Central memory CD8-positive, alpha-beta T cell (primary cell): ENCODE results near the gene SVIL.
"Not testable (repeated sequence)": the region's sequence is repeated elsewhere in the genome, so short reads cannot be mapped to it uniquely, and the experiment has no call there.

ENCODE experiments used
- ATAC-seq: fragments of 150-1000 bp; cut with Tn5 transposase; replicated peaks from 2 replicates; pipeline ENCODE4 v1.10.0; 2022; ENCODE audit warnings: mild to moderate bottlenecking, moderate FRiP score, moderate number of reproducible peaks; ENCODE audit not compliant: poor library complexity, severe bottlenecking; ENCODE audit errors: extremely low read depth
- DNase-seq, 2 donors: peaks; one replicate each; pipeline ENCODE4 v3.0.0; 2021; ENCODE audit warnings: low spot score in 2 of 2
- H3K27ac Mint-ChIP-seq: one replicate; pipeline ENCODE4 v1.8.0; 2022; ENCODE audit warnings: low read depth, mild to moderate bottlenecking, moderate library complexity, mixed read lengths
- H3K27me3 Mint-ChIP-seq: one replicate; pipeline ENCODE4 v1.8.0; 2022; ENCODE audit warnings: mixed read lengths
- H3K36me3 Mint-ChIP-seq: one replicate; pipeline ENCODE4 v1.8.0; 2022; ENCODE audit warnings: mild to moderate bottlenecking, moderate library complexity, mixed read lengths; ENCODE audit not compliant: insufficient read depth
- H3K4me1 Mint-ChIP-seq: one replicate; pipeline ENCODE4 v1.8.0; 2022; ENCODE audit warnings: mixed read lengths
- H3K4me3 Mint-ChIP-seq: one replicate; pipeline ENCODE4 v1.8.0; 2022; ENCODE audit warnings: mild to moderate bottlenecking, moderate library complexity, mixed read lengths
- H3K9me3 Mint-ChIP-seq: one replicate; pipeline ENCODE4 v1.8.0; 2022; ENCODE audit warnings: mixed read lengths

The SVIL gene

DNA sequence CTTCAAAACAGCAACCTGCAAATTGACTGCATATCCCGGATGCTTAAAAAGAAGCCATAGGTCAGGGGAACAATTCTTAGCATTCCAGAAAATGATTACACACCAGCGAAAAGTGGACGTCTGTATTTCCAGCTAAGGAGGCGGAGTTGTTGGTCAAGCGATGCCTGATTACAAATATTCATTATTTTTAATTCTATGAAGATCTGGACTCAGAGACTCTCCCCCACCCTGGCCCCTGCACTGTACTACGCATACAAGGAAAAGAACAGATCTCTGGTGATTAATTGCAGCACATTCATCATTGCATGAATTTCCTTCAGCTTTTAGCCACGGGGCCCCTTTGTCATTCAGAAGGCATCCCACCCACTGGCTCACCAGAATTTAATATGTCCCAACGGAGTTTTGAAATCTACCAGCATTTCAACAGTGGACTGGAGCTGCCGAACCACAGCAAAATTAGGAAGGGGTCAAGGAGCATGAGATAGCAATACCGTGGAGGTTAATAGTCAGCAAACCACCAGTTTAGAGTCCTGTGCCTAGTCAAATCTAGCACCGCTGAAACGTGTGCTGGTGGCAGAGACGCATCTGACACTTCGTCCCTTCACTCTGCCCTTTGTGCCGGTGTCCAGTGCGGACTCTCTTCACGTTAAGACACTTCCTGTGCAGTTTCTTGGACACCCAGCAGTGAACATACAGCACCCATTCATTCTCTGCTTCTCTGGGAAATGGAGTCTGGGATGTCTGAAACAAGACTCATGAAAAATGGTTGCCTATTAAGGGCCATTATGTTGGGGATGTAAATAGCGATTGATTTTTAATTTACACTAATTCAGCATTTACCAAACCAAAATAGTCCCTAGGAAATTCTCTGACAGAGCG is 46.8 kb downstream of the SVIL start:
- not testable (repeated sequence) for DNase-seq, ATAC-seq, H3K27me3 Mint-ChIP-seq, H3K27ac Mint-ChIP-seq, H3K36me3 Mint-ChIP-seq, H3K9me3 Mint-ChIP-seq, H3K4me3 Mint-ChIP-seq
- H3K4me1 Mint-ChIP-seq, result peaks cover 18% of the 10 kb centered on the region

DNA sequence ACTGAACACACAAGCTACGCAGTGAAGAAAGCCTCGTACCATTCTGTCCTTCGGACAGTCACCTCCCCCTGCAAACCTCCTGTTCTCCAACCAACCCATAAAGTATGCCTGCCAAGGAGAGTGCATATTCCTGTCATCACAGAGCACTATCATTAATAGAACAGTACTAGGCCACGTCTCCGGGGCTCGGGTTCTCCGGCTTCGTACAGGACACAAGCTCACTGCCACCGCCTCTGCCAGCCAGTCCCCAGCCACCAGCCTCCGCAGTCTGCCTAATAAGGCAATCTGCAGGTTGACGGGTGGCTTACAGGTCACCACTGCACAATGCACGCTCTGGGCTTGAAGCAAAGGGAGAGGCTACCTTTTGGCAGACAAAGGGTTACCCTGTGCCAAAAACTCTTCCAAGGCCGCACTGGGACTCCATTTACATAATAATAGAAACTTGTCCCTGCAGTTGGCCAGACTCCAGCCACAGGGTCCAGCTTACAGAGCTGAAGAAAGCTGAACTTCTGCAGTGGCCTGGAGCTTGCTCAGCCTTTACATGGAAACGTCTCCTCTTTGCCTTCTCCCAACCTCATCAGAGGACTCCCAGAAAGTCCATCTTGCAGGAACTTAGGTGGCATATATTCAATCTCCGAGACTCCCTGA is 47.5 kb downstream of the SVIL start:
- DNase-seq, H3K36me3 Mint-ChIP-seq, H3K27me3 Mint-ChIP-seq, H3K9me3 Mint-ChIP-seq, H3K27ac Mint-ChIP-seq, ATAC-seq, H3K4me3 Mint-ChIP-seq: not testable (repeated sequence)
- H3K4me1 Mint-ChIP-seq, result peaks cover 18% of the 10 kb centered on the region

DNA sequence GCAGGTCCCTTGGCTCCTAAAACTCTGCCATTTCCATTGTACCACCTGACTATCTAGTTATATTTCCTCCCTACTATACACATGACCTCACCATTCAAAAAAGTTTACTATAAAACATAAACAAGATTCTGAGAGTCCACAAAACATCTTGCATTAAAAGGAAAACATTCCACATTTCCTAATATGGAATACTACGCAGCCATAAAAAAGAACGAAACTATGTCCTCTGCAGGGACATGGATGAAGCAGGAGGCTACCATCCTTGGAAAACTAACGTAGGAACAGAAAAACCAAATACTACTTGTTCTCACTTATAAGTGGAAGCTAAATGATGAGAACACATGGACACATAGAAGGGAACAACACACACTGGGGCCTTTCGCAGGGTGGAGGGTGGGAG is 48.3 kb downstream of the SVIL start:
- Mint-ChIP-seq H3K27ac (no peak overlapping the region), H3K27me3 (no peaks in the 10 kb centered on the region), H3K36me3 (peaks cover 4% of the 10 kb centered on the region), H3K4me3 (no peak overlapping the region), H3K9me3 (no peaks in the 10 kb centered on the region), H3K4me1 (peaks cover 23% of the 10 kb centered on the region)
- DNase-seq (no peak), ATAC-seq (no peak)

DNA sequence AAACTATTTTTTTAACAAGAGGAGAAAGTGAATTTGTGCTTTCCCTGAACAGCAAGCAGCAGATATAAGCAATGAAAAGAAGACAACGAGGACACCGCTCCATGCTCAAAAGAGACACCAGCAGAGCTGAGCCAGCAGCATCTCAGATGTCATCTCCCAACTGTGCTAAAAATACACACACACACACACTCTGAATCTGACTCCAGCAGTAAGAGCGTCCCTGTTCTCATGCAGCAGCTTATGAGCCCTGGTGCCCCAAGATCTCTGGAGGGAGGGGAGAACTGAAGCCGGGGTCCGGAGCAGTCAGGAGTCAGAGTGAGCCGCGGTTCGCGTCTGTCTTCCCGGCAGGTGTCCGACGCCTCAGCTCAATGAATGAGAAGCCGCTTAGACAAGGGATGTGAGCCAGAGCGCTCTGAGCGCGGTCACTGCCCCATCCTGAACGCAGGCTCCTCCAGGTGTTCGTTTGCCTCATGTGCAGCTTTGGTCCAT is 49.2 kb downstream of the SVIL start:
- no peak for DNase-seq

DNA sequence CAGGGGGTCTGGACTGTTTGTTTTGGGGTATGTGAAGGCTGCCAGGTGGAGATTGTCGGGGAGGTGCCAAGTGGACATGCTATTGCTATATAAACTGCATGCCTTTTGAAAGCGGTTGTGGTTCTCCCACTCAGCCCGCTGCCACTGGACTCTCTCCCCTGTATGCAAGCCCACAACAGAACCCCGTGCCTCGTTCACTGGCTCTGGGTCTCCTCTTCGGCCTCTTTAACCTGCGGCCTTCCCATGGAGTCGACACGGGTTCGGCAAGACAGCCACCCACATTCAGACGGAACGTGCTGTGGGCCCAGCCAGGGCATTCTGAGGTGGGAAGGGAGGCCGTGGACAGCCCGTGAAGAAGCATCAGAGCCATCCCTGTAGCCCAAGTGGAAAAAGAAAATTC is 50.3 kb downstream of the SVIL start:
- H3K4me1 Mint-ChIP-seq, result peaks cover 11% of the 10 kb centered on the region
- ATAC-seq, result no peak

More for the DNA sequence above, 49.2 kb downstream of the SVIL start:
- Mint-ChIP-seq H3K9me3 (no peaks in the 10 kb centered on the region), H3K4me3 (no peak overlapping the region), H3K36me3 (peaks cover 2% of the 10 kb centered on the region), H3K27ac (no peak overlapping the region), H3K4me1 (peaks cover 18% of the 10 kb centered on the region), H3K27me3 (no peaks in the 10 kb centered on the region)
- ATAC-seq, result no peak

DNA sequence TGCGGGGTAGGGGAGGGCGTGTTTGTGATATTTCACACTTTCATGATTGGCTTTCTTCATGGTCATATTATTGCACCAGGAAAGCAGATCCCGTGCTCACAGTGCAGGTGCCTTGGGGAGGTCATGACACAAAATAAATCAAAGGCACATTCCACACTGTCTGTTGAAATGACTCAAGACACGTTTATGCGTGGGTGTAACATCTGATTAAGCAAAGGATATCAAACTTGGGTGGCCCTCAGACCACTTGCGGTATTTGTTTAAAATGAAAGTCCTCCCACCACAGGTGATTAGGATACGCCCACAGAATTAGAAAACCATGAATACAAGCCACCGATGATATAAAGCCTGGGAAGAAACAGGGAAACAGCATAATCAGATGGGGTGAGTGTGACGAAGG is 51.1 kb downstream of the SVIL start:
- ATAC-seq (no peak), DNase-seq (no peak)
- H3K27ac Mint-ChIP-seq, result no peak overlapping the region
- H3K27me3 Mint-ChIP-seq, result no peaks in the 10 kb centered on the region
- no peak overlapping the region for H3K4me3 Mint-ChIP-seq
- H3K36me3 Mint-ChIP-seq, result peaks cover 2% of the 10 kb centered on the region
- H3K9me3 Mint-ChIP-seq, result no peaks in the 10 kb centered on the region
- H3K4me1 Mint-ChIP-seq, result peaks cover 15% of the 10 kb centered on the region

More for the DNA sequence above, 50.3 kb downstream of the SVIL start:
- no peak overlapping the region for H3K4me3 Mint-ChIP-seq
- no peak for DNase-seq
- H3K36me3 Mint-ChIP-seq, result peaks cover 2% of the 10 kb centered on the region
- no peaks in the 10 kb centered on the region for H3K27me3 Mint-ChIP-seq
- no peak overlapping the region for H3K27ac Mint-ChIP-seq
- no peaks in the 10 kb centered on the region for H3K9me3 Mint-ChIP-seq

DNA sequence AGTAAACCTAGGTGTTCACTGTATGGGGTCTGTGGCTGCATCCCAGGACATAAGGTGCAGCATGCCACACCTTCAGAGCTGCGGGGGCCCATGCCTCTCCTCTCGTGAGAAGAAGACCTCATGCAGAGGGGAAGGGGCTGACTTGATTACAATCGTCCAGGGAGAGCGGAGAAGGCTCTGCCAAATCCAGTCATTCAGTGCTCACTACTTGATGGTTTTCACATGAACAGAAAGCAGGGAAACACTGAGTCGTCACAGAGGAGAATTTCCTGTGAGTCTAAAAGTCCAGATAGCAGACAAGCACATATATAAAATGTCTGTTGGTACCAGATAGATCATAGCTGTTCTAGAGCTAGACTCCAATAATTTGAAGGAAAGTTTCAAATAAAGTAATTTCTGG is 52.0 kb downstream of the SVIL start:
- ATAC-seq, DNase-seq, H3K27ac Mint-ChIP-seq, H3K36me3 Mint-ChIP-seq, H3K27me3 Mint-ChIP-seq, H3K9me3 Mint-ChIP-seq, H3K4me3 Mint-ChIP-seq: not testable (repeated sequence)
- H3K4me1 Mint-ChIP-seq, result peaks cover 20% of the 10 kb centered on the region

DNA sequence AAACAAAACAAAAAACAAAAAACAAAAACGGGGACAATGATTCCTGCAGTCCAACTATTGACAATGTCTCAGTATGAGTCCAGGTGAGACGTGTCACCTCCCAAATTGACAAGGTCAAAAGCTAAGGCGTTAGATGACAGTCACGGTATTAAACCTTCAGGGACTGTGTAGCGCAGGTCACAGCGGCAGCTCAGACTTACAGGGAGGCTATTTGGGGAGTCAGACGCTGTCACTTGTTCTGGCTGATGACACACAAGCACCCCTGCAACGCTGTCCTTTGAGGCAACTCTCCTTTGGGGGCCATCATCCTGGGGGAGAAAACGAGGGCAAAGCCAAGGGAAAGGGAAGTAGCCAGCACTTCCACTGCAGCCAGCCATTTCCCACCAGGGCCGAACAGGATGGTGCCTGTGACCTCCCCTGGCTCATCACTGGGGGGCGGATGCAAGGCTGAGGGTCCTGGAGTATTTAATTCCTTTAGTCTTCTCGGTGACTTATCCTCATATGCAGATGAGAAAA is 55.3 kb downstream of the SVIL start:
- H3K4me3 Mint-ChIP-seq, result no peak overlapping the region
- no peak for ATAC-seq
- H3K9me3 Mint-ChIP-seq, result no peaks in the 10 kb centered on the region
- peaks cover 20% of the 10 kb centered on the region for H3K4me1 Mint-ChIP-seq
- no peak for DNase-seq
- H3K27ac Mint-ChIP-seq, result no peak overlapping the region
- no peaks in the 10 kb centered on the region for H3K27me3 Mint-ChIP-seq
- H3K36me3 Mint-ChIP-seq, result peaks cover 4% of the 10 kb centered on the region

DNA sequence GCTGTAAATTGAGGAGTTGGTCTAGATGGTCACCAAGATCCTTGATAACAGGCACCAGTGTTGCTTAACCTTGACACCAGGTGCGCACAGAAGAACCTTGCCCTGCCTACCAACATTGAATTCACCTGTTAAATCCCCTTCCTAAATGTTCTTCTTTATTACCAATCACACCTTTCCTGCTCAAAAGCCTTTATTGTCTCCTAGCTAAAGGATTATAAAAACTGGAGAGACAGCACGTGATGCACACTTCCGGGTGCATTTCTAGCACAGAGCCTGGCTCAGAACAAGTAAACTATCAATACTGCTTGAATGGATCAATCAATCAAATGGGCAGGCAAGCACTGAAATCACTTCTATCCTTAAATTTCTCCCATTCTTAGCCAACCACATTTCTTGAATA is 56.3 kb downstream of the SVIL start:
- Mint-ChIP-seq H3K27ac (no peak overlapping the region), H3K9me3 (no peaks in the 10 kb centered on the region), H3K4me3 (no peak overlapping the region), H3K27me3 (no peaks in the 10 kb centered on the region), H3K4me1 (peaks cover 14% of the 10 kb centered on the region), H3K36me3 (peaks cover 4% of the 10 kb centered on the region)
- ATAC-seq (no peak), DNase-seq (no peak)

DNA sequence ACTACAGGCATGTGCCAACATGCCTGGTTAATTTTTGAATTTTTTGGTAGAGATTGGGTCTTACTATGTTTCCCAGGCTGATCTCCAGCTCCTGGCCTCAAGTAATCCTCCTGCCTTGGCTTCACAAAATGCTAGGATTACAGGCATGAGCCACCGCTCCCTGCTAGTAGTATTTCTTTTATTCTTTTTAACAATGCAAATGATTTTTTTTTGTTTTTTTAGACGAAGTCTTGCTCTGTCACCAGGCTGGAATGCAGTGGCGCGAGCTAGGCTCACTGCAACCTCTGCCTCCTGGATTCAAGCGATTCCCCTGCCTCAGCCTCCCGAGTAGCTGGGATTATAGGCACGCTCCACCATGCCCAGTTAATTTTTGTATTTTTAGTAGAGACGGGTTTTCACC is 58.1 kb downstream of the SVIL start:
- Mint-ChIP-seq H3K36me3 (peaks cover 1% of the 10 kb centered on the region), H3K4me1 (peaks cover 10% of the 10 kb centered on the region), H3K4me3 (no peak overlapping the region), H3K9me3 (no peaks in the 10 kb centered on the region), H3K27ac (no peak overlapping the region), H3K27me3 (no peaks in the 10 kb centered on the region)
- no peak for ATAC-seq
- no peak for DNase-seq

DNA sequence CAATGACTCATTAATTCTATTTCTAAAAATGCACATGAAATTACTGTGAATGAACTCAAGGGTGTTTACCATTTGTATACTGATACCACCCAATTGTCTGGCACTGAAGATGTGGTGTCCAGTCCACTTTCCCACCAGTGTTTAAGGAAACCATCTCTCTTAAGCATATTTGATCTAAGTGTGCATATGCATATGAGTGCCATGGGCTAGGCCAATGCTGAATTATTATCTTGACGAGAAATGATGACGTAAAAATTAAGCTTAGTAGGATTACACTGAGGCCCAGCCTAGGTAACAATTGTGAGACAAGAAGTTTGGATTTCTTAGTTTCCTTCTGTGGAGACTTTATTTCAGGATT is 59.7 kb downstream of the SVIL start:
- Mint-ChIP-seq H3K4me3 (no peak overlapping the region), H3K27ac (no peak overlapping the region), H3K4me1 (peaks cover 8% of the 10 kb centered on the region), H3K9me3 (no peaks in the 10 kb centered on the region), H3K27me3 (no peaks in the 10 kb centered on the region), H3K36me3 (peaks cover 1% of the 10 kb centered on the region)
- DNase-seq (no peak), ATAC-seq (no peak)

DNA sequence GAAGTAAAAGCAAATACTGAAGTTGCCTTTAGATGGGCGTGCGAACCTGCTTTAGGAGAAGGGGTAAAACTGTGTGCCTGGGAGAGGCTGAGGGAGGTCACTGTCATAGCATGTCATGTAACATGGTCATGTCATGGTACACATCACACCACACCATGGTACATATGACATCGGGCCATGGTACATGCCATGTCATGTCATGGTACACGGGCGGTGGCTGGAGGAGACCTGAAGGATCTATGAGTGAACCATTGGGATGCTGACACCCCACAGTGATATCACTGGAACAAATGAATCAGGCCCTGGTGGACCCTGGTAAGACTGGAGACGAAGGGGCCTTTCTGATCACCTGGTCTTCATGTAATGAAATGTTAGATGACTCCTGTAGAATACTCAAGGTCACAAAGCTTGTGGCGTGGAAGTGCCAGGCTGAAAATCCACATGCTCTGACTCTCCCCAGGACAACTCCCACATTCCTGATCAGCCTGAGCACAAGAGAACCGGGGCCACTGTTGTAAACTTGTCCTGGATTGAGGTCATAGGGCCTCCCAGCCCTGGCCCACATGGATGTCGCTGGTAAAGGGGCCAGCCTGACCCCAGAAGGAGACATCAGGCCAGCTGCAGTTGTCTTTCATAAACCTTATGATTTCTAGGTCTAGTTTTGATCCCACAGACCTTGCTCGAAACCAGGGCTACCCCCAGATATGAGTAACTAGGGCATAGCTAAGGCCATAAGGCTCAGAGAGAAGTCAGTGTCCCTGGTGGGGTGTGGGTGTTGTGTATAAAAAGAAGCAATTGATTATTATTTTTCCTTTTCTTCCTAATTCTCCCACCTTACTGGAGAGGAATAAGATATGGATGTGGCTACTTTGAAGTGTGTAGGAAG is 60.3 kb downstream of the SVIL start:
- H3K9me3 Mint-ChIP-seq, H3K4me1 Mint-ChIP-seq, H3K36me3 Mint-ChIP-seq, H3K27me3 Mint-ChIP-seq, H3K4me3 Mint-ChIP-seq, ATAC-seq, DNase-seq, H3K27ac Mint-ChIP-seq: not testable (repeated sequence)
